Smooth muscle cell (in vitro differentiated cells): ENCODE results near the gene ST8SIA5. TPM values are rescaled to one million over a fixed set of nuclear protein-coding genes. Genes with fewer than 3 reads are reported as not detected.

Experiments used
- DNase-seq: peaks from one replicate; lab custom pipeline; 2025; ENCODE audit not compliant: unreplicated experiment; lab: John Stamatoyannopoulos, UW
- H2AFZ ChIP-seq: fragments of 200-600 bp; sonication (generic); 2 replicates; pipeline ENCODE4 v1.6.0; 2016; ENCODE audit warnings: antibody characterized with exemption, low read depth, mild to moderate bottlenecking
- H3F3A ChIP-seq: fragments of 200-600 bp; sonication (generic); 2 replicates; pipeline ENCODE4 v1.6.0; 2017; ENCODE audit warnings: antibody characterized with exemption, low read depth
- H3K27ac ChIP-seq: fragments of 200-600 bp; sonication (generic); 2 replicates; pipeline ENCODE4 v1.5.1; 2016; ENCODE audit warnings: low read depth, mild to moderate bottlenecking
- H3K27me3 ChIP-seq: fragments of 200-600 bp; sonication (generic); 2 replicates; pipeline ENCODE4 v1.6.1; 2016; ENCODE audit warnings: low read depth, mild to moderate bottlenecking
- H3K36me3 ChIP-seq: fragments of 200-600 bp; sonication (generic); 2 replicates; pipeline ENCODE4 v1.5.1; 2016; ENCODE audit warnings: low read depth
- H3K4me1 ChIP-seq: fragments of 200-600 bp; sonication (generic); 2 replicates; pipeline ENCODE4 v1.5.1; 2016; ENCODE audit warnings: low read depth
- H3K4me2 ChIP-seq: fragments of 200-600 bp; sonication (generic); 2 replicates; pipeline ENCODE4 v1.6.0; 2016; ENCODE audit warnings: mild to moderate bottlenecking
- H3K4me3 ChIP-seq: fragments of 200-600 bp; sonication (generic); 2 replicates; pipeline ENCODE4 v1.5.1; 2016; ENCODE audit warnings: mild to moderate bottlenecking
- H3K79me2 ChIP-seq: fragments of 200-600 bp; sonication (generic); 2 replicates; pipeline ENCODE4 v1.6.0; 2016; ENCODE audit warnings: low read depth, mild to moderate bottlenecking
- H3K9ac ChIP-seq: fragments of 200-600 bp; sonication (generic); 2 replicates; pipeline ENCODE4 v1.6.0; 2016; ENCODE audit warnings: low read depth
- H3K9me3 ChIP-seq: fragments of 200-600 bp; sonication (generic); replicated peaks from 2 replicates; pipeline ENCODE4 v1.5.1; 2016; ENCODE audit warnings: low read depth
- H4K20me1 ChIP-seq: fragments of 200-600 bp; sonication (generic); 2 replicates; pipeline ENCODE4 v1.6.0; 2016; ENCODE audit warnings: low read depth
- CTCF ChIP-seq: fragments of 200-600 bp; sonication (generic); IDR thresholded peaks from 2 replicates; pipeline ENCODE4 v1.5.1; 2017; ENCODE audit warnings: borderline replicate concordance, mild to moderate bottlenecking, antibody characterized with exemption; ENCODE audit not compliant: insufficient read depth, poor library complexity, severe bottlenecking
- WGBS: methylation state at CpG from one replicate; pipeline ENCODE4 v1.1.7; 2016; ENCODE audit warnings: low lambda C conversion rate; 5-methylcytosine and 5-hydroxymethylcytosine counted together
- polyA plus RNA-seq: library from polyadenylated mRNA; unstranded; fragments of >200 nt; fragmentation: Nextera tagmentation; extraction: Ambion mirVana; gene quantifications from 2 replicates; pipeline ENCODE4 v1.2.1, GENCODE V29; 2016
- total RNA-seq: library from RNA; depleted of rRNA; stranded (reverse); fragments of >200 nt; gene quantifications from 2 replicates; pipeline ENCODE4 v1.2.3, GENCODE V29; 2014

ST8SIA5 gene
- total and polyA plus RNA-seq, 2 experiments from 2014 or later = 0.22 TPM; not detected in 1

- H3K27ac ChIP-seq = no peak overlapping the region
- no peaks in the 10 kb centered on the region for H3K36me3 ChIP-seq
- no peaks in the 10 kb centered on the region for H3K4me1 ChIP-seq
- no peak overlapping the region for H3K4me3 ChIP-seq
- no peak for TF ChIP-seq CTCF
- no peaks in the 10 kb centered on the region for H3K79me2 ChIP-seq
- no peak overlapping the region for H3K9ac ChIP-seq
- no peak overlapping the region for H2AFZ ChIP-seq
- DNase-seq = no peak
- no peaks in the 10 kb centered on the region for H3F3A ChIP-seq
- peaks cover 32% of the 10 kb centered on the region for H3K27me3 ChIP-seq
- no peaks in the 10 kb centered on the region for H3K9me3 ChIP-seq
- WGBS = 75% methylated on average over 4 of the region's 4 CpGs
- H3K4me2 ChIP-seq = no peak overlapping the region
- no peaks in the 10 kb centered on the region for H4K20me1 ChIP-seq
Observed at GRCh38 chr18:46650681-46651080, 106.2 kb downstream of the ST8SIA5 start.

GRCh38 chr18:46649071-46649862 lies 107.6 kb downstream of the ST8SIA5 start:
- no peak overlapping the region for H2AFZ ChIP-seq
- no peaks in the 10 kb centered on the region for H3K4me1 ChIP-seq
- H3K79me2 ChIP-seq = no peaks in the 10 kb centered on the region
- H3K27me3 ChIP-seq = peaks cover 32% of the 10 kb centered on the region
- no peak overlapping the region for H3K4me3 ChIP-seq
- no peak for DNase-seq
- no peak overlapping the region for H3K4me2 ChIP-seq
- H3K36me3 ChIP-seq = no peaks in the 10 kb centered on the region
- H3K9me3 ChIP-seq = no peaks in the 10 kb centered on the region
- H4K20me1 ChIP-seq = no peaks in the 10 kb centered on the region
- H3K27ac ChIP-seq = no peak overlapping the region
- no peaks in the 10 kb centered on the region for H3F3A ChIP-seq
- WGBS = 83% methylated on average over 12 of the region's 12 CpGs
- H3K9ac ChIP-seq = no peak overlapping the region
- TF ChIP-seq CTCF = no peak

- TF ChIP-seq CTCF = no peak
- no peak overlapping the region for H3K9ac ChIP-seq
- WGBS = 85% methylated on average over 7 of the region's 7 CpGs
Observed at GRCh38 chr18:46646468-46646867, 110.4 kb downstream of the ST8SIA5 start.

GRCh38 chr18:46642561-46642960 lies 114.3 kb downstream of the ST8SIA5 start:
- H3K4me3 ChIP-seq = no peak overlapping the region
- H3K9me3 ChIP-seq = no peaks in the 10 kb centered on the region
- no peak for TF ChIP-seq CTCF
- no peak for DNase-seq
- H3K4me1 ChIP-seq = no peaks in the 10 kb centered on the region
- H3K36me3 ChIP-seq = no peaks in the 10 kb centered on the region
- no peaks in the 10 kb centered on the region for H3F3A ChIP-seq
- no peaks in the 10 kb centered on the region for H3K27me3 ChIP-seq
- H2AFZ ChIP-seq = no peak overlapping the region
- no peaks in the 10 kb centered on the region for H3K79me2 ChIP-seq
- no peak overlapping the region for H3K9ac ChIP-seq
- 70% methylated on average over 5 of the region's 5 CpGs for WGBS
- no peak overlapping the region for H3K27ac ChIP-seq
- H3K4me2 ChIP-seq = no peak overlapping the region
- H4K20me1 ChIP-seq = no peaks in the 10 kb centered on the region

More at GRCh38 chr18:46646468-46646867, 110.4 kb downstream of the ST8SIA5 start:
- no peaks in the 10 kb centered on the region for H3F3A ChIP-seq
- H3K4me2 ChIP-seq = no peak overlapping the region
- H3K79me2 ChIP-seq = no peaks in the 10 kb centered on the region
- DNase-seq = no peak
- no peaks in the 10 kb centered on the region for H4K20me1 ChIP-seq
- no peaks in the 10 kb centered on the region for H3K9me3 ChIP-seq
- no peaks in the 10 kb centered on the region for H3K36me3 ChIP-seq
- no peak overlapping the region for H2AFZ ChIP-seq
- no peak overlapping the region for H3K27ac ChIP-seq
- peaks cover 12% of the 10 kb centered on the region for H3K27me3 ChIP-seq
- no peak overlapping the region for H3K4me3 ChIP-seq
- no peaks in the 10 kb centered on the region for H3K4me1 ChIP-seq
